Left cardiac atrium (tissue), 4 donors: Measurements from ENCODE around the gene LHFPL2. TPM values are rescaled to one million over a fixed set of nuclear protein-coding genes. Genes with fewer than 3 reads are reported as not detected.

Experiments used
- ATAC-seq, 2 donors: fragments of 200-7000 bp; cut with Tn5 transposase; one replicate each; pipeline ENCODE4 v1.9.1; 2020; ENCODE audit warnings: mild to moderate bottlenecking in 2 of 2, moderate library complexity in 2 of 2
- DNase-seq: peaks from one replicate; pipeline ENCODE4 v3.0.0-alpha.2; 2020
- intact Hi-C, 2 donors: fragments of 100-400 bp; cut with DNase I; formaldehyde crosslinking; loops; one replicate each; pipeline versions ENCODE4 v1.14.1 to v1.15.1; 2022 to 2023
- total RNA-seq, 2 donors: library from RNA; stranded (reverse); fragmentation: NEBNext Ultra II Directional; extraction: Animal tissue kit (Norgen Biotek cat#: 25700); gene quantifications; one replicate each; pipeline ENCODE4 v1.2.1, GENCODE V29; 2021
- donor health status: DM: no; HTN: yes; CAD: no.
- donor health status: DM: no; HTN: yes; CAD: no; lungs with severe emphysema.
- donor health status: DM: yes; HTN: yes; CAD: no.
- donor health status: Dilated cardiomyopathy.

Gene LHFPL2
- total RNA-seq, 2 donors from 2014 or later, result 12.5 to 23.9 TPM

- ATAC-seq (peak; percentile 90 to 93), DNase-seq (peak; percentile 80)
- intact Hi-C loops, result no loop called here
Measured at GRCh38 chr5:78527054-78527859, 121.3 kb downstream of the LHFPL2 start.

GRCh38 chr5:78526049-78526525 is 122.5 kb downstream of the LHFPL2 start:
- ATAC-seq, result peak in 1 of 2 donors; percentile 57
- intact Hi-C loops, result no loop called here
- no peak for DNase-seq

GRCh38 chr5:78523314-78524193 is 125.0 kb downstream of the LHFPL2 start:
- ATAC-seq (no peak), DNase-seq (no peak)
- intact Hi-C loops, result no loop called here

DNA sequence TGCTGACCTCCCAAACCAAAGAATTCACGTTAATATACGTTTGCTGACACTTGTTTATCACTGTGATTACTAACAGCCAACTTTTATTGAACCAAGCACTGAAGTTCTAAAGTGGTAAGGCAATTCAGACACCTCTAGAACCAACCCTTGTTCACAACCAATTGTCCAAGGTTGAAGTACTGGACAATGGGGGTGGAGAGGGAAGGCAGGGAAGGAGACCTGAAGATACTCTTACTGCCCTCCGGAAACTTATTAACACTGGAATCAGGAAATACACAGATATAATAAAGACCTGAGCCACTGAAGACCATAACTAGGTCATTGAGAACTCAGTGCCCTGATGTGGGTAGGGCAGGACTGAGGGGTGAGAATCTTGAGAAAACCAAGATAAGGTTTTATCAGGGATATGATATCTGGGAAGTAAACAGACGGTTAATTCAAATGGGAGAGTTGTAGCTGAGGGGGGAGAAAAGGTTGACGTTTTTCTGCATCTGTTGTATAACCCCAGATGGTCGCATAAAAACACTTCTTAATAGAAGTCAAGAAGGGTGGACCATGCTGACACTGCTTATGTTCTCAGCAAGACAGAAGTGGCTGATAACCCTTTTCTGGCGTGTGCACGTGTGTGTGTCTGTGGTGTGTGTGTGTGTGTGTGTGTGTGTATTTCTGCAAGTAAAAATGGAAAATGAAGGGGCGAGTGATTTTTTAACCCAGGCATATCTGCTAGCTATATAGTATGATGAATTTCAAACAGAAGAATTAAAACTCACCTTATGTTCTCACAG is 125.9 kb downstream of the LHFPL2 start:
- DNase-seq (no peak), ATAC-seq (no peak)
- intact Hi-C loops, result no loop called here

DNA sequence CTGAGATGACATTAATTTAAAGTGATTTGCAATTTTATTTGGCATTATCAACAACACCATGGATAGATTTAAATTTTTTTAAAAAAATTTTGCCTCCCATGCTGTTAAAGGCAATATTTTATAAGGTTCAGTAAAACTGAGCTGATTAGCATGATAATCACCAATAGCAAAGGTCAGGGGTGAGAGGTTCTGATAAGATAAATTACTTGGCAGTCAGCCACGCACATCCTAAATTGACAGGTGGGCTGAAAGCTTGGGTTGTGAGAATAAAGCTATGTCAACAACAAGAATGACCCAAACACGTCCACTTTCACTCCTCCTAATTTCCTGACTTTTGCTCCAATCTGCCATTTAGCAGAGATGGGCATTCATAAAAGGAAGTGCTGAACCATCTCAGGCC is 127.1 kb downstream of the LHFPL2 start:
- DNase-seq (no peak), ATAC-seq (no peak)
- intact Hi-C loops, result no loop called here

- ATAC-seq (no peak), DNase-seq (no peak)
- intact Hi-C loops, result no loop called here
Measured at GRCh38 chr5:78519198-78519941, 129.2 kb downstream of the LHFPL2 start.

DNA sequence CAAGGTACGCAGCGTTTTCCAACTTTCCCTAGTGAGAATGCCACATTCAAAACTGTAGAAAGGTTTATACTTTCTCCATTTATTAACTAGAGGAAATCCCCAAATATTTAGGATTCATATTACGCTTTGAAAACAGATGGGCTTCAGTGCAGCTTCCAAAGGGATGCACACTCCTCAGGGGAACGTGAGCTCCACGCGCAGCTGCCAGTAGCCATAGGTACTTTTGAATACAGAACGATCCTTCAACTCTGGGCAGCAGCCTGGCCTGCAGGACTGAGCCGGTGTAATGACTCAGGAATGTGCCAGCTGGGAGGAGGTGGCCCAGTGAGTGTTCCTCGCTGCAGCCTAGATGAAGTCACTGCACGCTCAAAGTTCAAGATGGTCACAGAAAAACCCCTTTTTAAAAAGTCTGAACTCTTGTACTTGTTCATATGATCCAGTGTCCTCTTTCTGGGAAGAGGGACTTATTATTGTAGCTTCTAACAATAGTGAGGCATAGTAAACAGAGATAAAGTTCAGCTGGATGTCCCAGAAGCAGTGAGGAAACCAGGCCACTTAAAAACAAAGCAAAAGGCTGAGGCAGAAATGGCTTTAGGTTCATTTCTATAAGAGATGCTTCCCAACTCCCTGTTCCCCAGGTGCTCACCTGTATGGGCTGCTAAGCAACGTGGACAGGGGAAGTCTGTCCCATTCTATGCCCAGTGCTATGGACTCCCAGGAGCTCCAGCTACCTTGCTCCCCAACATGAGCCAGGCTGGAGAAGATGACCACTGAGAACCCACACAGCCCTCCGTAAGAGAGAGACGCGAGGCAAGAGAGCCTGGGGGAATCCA is 130.0 kb downstream of the LHFPL2 start:
- peak; percentile 63 for DNase-seq

GRCh38 chr5:78515670-78516069 is 132.9 kb downstream of the LHFPL2 start:
- no peak for ATAC-seq
- intact Hi-C loops, result no loop called here
- DNase-seq, result no peak

More for the DNA sequence above, 130.0 kb downstream of the LHFPL2 start:
- intact Hi-C loops, result no loop called here
- peak; percentile 75 to 92 for ATAC-seq

GRCh38 chr5:78514427-78515330 is 133.9 kb downstream of the LHFPL2 start:
- no peak for DNase-seq
- ATAC-seq, result no peak
- intact Hi-C loops, result no loop called here

DNA sequence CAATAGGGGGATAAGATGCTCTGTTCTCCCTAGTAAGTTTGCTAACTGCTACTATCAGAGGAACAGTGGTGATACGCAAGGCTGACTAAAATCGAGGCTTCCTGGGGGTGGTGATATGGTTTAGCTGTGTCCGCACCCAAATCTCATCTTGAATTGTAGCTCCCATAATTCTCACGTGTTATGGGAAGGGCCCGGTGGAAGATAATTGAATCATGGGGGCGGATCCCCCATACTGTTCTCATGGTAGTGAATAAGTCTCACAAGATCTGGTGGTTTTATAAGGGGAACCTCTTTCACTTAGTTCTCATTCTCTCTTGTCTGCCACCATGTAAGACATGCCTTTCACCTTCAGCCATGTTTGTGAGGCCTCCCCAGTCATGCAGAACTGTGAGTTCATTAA is 135.1 kb downstream of the LHFPL2 start:
- DNase-seq (no peak), ATAC-seq (no peak)
- intact Hi-C loops, result no loop called here

- ATAC-seq (no peak), DNase-seq (no peak)
- intact Hi-C loops, result no loop called here
Measured at GRCh38 chr5:78512435-78512834, 136.1 kb downstream of the LHFPL2 start.

DNA sequence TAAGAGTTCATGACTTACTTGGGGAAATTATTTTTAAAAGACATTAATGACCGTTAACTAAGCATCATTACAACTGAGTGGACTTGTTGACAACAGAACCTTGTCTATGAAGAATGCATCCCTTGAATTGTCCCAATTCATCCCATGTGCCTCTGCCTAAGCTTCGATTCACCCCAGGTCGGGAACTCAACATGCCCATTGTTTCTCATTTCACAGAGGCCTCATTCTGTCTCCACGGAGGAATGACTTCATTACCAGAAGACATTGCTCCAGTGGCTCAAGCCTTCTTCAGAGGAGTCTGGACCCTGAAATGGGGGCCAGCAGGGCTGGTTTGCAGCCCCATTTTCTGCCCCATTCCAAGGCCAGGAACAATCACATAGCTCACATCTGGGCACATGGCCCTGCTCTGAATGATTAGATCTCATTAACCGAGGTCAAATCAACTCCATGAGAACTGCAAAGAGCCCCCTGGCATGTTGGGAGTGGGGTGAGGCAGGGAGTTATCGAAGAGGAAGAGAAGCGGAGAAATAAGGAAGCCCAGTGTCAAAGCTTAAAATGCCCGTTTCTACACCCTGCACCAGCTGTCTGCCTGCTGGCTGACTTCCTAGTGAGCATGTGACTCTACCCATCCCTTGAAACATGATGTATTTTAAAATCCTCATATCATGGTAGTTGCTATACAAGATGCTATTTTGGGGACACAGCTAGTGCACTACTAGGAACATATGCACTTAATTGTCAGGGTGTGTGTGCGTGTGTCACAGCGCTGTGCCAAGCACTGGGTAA is 137.3 kb downstream of the LHFPL2 start:
- ATAC-seq, result peak; percentile 35 to 42
- intact Hi-C loops, result no loop called here
- DNase-seq, result no peak

DNA sequence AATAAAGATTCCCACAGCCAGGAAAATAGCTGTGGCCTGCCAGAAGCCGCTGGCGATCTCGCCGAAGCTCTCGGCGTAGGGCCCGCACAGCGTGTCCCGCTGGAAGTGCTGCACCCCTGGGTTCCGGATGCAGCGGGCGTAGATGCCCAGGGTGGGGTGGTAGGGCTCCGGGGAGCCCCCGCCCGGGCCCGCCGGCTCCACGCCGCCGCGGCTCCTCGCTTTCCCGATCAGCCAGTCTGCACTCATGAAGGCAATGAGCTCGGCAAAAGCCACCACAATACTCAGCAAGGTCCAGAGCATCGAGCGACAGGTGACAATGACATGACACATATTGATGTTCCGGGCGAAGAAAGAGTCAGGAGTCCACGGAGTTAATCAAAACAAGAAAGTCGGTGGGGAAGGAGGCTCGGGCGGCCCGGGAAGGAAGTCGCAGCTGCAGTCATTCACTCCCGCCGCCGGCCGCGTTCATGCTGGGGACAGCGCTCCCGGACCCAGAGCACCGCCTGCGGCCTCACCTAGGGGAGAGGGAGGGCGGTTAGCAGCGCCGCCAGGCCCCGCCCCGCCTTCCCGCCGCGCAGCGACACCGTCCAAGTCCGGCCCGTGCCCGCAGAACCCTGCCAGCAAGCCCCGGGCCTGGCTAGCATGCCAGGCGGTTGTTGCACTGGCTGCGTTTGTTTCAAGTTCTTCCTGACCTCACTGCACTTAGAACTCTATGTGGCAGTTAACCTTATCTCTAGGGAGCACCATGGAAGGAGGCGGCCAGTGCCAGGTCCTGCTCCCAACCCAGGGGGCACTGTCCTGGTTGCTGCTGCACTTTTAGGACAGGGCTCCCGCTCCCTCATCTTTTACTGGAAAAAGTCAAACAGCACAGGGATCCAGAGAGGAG is 138.4 kb downstream of the LHFPL2 start:
- intact Hi-C loops, result no loop called here
- ATAC-seq, result peak; percentile 89 to 90
- DNase-seq, result peak; percentile 66

- intact Hi-C loops, result no loop called here
- ATAC-seq (no peak), DNase-seq (no peak)
Measured at GRCh38 chr5:78509145-78509865, 139.3 kb downstream of the LHFPL2 start.
